HG03039 (cell line): Measurements from ENCODE around the gene CAMSAP3.

Experiments used
- ATAC-seq: cut with Tn5 transposase; IDR thresholded peaks from one replicate; pipeline ENCODE4 v1.9.1; 2021; ENCODE audit warnings: mild to moderate bottlenecking, moderate library complexity; ENCODE audit not compliant: unreplicated experiment

The CAMSAP3 gene

GRCh38 chr19:7644550-7644877 lies 48.9 kb downstream of the CAMSAP3 start:
- ATAC-seq = no peak

- ATAC-seq = no peak
These were observed 49.5 kb downstream of the CAMSAP3 start for GRCh38 chr19:7645163-7645562.

GRCh38 chr19:7645656-7646425 lies 50.2 kb downstream of the CAMSAP3 start:
- ATAC-seq = no peak

GRCh38 chr19:7646426-7646700 lies 50.7 kb downstream of the CAMSAP3 start:
- no peak for ATAC-seq

GRCh38 chr19:7647156-7647555 lies 51.5 kb downstream of the CAMSAP3 start:
- no peak for ATAC-seq

- no peak for ATAC-seq
These were observed 52.8 kb downstream of the CAMSAP3 start for GRCh38 chr19:7648265-7649014.

GRCh38 chr19:7650148-7650547 lies 54.5 kb downstream of the CAMSAP3 start:
- no peak for ATAC-seq

- ATAC-seq = no peak
These were observed 56.5 kb downstream of the CAMSAP3 start for GRCh38 chr19:7652061-7652641.

GRCh38 chr19:7654401-7654800 lies 58.7 kb downstream of the CAMSAP3 start:
- ATAC-seq = no peak

- no peak for ATAC-seq
These were observed 59.9 kb downstream of the CAMSAP3 start for GRCh38 chr19:7655581-7655980.

- no peak for ATAC-seq
These were observed 61.6 kb downstream of the CAMSAP3 start for GRCh38 chr19:7657131-7657751.

- no peak for ATAC-seq
These were observed 62.6 kb downstream of the CAMSAP3 start for GRCh38 chr19:7658219-7658686.

GRCh38 chr19:7661744-7662538 lies 66.3 kb downstream of the CAMSAP3 start:
- ATAC-seq = no peak

- no peak for ATAC-seq
These were observed 67.0 kb downstream of the CAMSAP3 start for GRCh38 chr19:7662657-7663056.

- no peak for ATAC-seq
These were observed 68.0 kb downstream of the CAMSAP3 start for GRCh38 chr19:7663706-7664105.

GRCh38 chr19:7665076-7665475 lies 69.4 kb downstream of the CAMSAP3 start:
- ATAC-seq = no peak
